ENCODE data around the gene ZNF774. TPM values are rescaled to one million over a fixed set of nuclear protein-coding genes. Genes with fewer than 3 reads are reported as not detected.
"Not testable (repeated sequence)": the region's sequence is repeated elsewhere in the genome, so short reads cannot be mapped to it uniquely, and the experiment has no call there.

ZNF774 gene
- 1 to 10 TPM; 2.5 to 3.6 TPM for total RNA-seq
- 2.0 TPM for polyA plus RNA-seq (2013, experiment 1 of 2)
- 2.5 TPM for polyA plus RNA-seq (2013, experiment 2 of 2)
- long read RNA-seq, experiment 1, partial matches to known transcripts = 0 of 1 reads
- long read RNA-seq, experiment 1, other reads (novel, unspliced or antisense) = 1 of 1 reads
- long read RNA-seq, experiment 2, partial matches to known transcripts = 0 of 6 reads
- long read RNA-seq, experiment 2, other reads (novel, unspliced or antisense) = 1 of 6 reads
- long read RNA-seq, experiment 3, partial matches to known transcripts = 0 of 4 reads
- long read RNA-seq, experiment 3, other reads (novel, unspliced or antisense) = 3 of 4 reads
- long read RNA-seq, experiment 4, partial matches to known transcripts = 0 of 1 reads
- long read RNA-seq, experiment 4, other reads (novel, unspliced or antisense) = 0 of 1 reads

DNA sequence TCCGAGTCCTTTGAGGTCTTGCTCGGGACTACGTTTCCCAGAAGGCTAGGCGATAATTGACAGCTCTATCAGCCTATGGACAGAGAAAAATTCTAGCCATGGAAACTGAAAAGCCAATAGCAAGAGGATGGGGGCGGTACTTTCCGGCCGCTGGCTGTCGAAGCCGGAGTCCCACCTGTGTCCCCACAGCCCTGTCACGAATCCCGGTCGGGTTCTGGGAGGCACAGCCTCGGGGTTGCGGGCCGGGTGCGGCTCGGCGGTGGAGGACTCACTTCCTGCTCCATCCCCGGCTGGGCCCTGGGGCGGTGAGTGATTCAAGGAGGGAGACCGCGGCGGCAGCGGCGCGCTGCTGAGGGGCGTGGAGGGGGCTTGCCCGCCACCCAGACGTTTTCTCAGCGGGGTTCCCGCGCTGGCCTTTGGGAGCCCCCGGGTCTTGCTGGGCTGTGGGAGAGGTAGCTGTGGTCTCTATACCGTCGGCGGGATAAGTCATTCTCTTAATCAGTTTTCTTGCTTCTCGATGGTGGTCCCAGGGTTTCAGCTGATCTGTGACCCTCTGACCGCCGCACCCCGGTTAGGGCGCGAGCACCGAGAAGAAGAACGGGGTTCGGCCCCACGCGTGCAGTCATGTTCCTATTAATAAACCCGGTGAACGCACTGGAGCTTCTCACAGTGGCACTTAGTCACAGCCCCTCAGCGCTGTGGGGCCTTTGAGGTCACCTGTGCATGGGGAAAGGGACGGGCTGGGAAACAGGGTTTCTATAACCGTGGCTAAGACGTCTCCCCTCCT lies at the start of gene ZNF774:
TSS of gene ZNF774 (plus strand) at position 178 of the 787 bp plus-strand sequence. CDS start 2,377 bp downstream, outside the sequence.
- DNase-seq = peak; percentile 97
- H3K27me3 ChIP-seq (ENCODE audit: control insufficient read depth, insufficient read depth, low read length, poor library complexity, severe bottlenecking) = peaks cover 45% of the 10 kb centered on the region
- Mint-ChIP-seq H3K27ac (no peak within 1 kb of the TSS), H3K36me3 (ENCODE audit: low read depth) (no peaks in the 10 kb centered on the region), H3K9me3 (no peaks in the 10 kb centered on the region), H3K27me3 (ENCODE audit: insufficient read depth) (peaks cover 45% of the 10 kb centered on the region), H3K4me1 (no peaks in the 10 kb centered on the region), H3K4me3 (peak within 1 kb of the TSS; percentile 77)
- TF ChIP-seq, protein P1, sequence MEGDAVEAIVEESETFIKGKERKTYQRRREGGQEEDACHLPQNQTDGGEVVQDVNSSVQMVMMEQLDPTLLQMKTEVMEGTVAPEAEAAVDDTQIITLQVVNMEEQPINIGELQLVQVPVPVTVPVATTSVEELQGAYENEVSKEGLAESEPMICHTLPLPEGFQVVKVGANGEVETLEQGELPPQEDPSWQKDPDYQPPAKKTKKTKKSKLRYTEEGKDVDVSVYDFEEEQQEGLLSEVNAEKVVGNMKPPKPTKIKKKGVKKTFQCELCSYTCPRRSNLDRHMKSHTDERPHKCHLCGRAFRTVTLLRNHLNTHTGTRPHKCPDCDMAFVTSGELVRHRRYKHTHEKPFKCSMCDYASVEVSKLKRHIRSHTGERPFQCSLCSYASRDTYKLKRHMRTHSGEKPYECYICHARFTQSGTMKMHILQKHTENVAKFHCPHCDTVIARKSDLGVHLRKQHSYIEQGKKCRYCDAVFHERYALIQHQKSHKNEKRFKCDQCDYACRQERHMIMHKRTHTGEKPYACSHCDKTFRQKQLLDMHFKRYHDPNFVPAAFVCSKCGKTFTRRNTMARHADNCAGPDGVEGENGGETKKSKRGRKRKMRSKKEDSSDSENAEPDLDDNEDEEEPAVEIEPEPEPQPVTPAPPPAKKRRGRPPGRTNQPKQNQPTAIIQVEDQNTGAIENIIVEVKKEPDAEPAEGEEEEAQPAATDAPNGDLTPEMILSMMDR (conservative IDR thresholded peaks at IDR 0.05) = no peak
- peak within 1 kb of the TSS; percentile 91 for H3K4me3 ChIP-seq (ENCODE audit: low read length)
- H3K36me3 ChIP-seq (ENCODE audit: control insufficient read depth, insufficient read depth, low read length) = no peaks in the 10 kb centered on the region
- WGBS, 2 experiments (ENCODE audit: insufficient coverage in 1 of 2, insufficient read length in 1 of 2) = 2 to 5% methylated on average over 22 to 53 of the region's 53 CpGs
- no peak within 1 kb of the TSS for H3K27ac ChIP-seq (ENCODE audit: low read depth, low read length)
- no peaks in the 10 kb centered on the region for H3K4me1 ChIP-seq (ENCODE audit: control insufficient read depth, insufficient read depth, low read length)
- no peaks in the 10 kb centered on the region for H3K9me3 ChIP-seq (ENCODE audit: control insufficient read depth, low read length)
- peak within 1 kb of the TSS; percentile 35 for H3K9ac ChIP-seq (ENCODE audit: extremely low read depth, low read length, poor library complexity, severe bottlenecking)

DNA sequence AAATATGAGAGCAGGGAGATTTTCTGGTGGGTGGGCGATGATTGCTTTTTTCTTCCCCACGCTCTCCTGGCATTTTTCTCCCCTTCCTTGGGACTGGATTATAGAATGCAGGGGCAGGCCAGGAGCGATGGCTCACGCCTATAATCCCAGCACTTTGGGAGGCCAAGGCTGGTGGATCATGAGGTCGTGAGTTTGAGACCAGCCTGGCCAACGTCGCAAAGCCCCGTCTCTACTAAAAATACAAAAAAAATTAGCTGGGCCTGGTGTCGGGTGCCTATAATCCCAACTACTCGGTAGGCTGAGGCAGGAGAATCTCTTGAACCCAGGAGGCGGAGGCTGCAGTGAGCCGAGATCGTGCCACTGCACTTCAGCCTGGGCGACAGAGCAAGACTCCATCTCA lies 46.7 kb upstream of the ZNF774 start:
- not testable (repeated sequence) for DNase-seq; H3K4me1 ChIP-seq (ENCODE audit: control insufficient read depth, insufficient read depth, low read length); H3K36me3 ChIP-seq (ENCODE audit: control insufficient read depth, insufficient read depth, low read length); H3K27me3 ChIP-seq (ENCODE audit: control insufficient read depth, insufficient read depth, low read length, poor library complexity, severe bottlenecking); H3K4me3 Mint-ChIP-seq; H3K36me3 Mint-ChIP-seq (ENCODE audit: low read depth); H3K27ac ChIP-seq (ENCODE audit: low read depth, low read length); H3K4me3 ChIP-seq (ENCODE audit: low read length); H3K27ac Mint-ChIP-seq; H3K9me3 Mint-ChIP-seq; H3K9ac ChIP-seq (ENCODE audit: extremely low read depth, low read length, poor library complexity, severe bottlenecking); H3K4me1 Mint-ChIP-seq; H3K9me3 ChIP-seq (ENCODE audit: control insufficient read depth, low read length); H3K27me3 Mint-ChIP-seq (ENCODE audit: insufficient read depth)
- WGBS, 2 experiments (ENCODE audit: insufficient coverage in 1 of 2, insufficient read length in 1 of 2) = 95 to 97% methylated on average over 7 to 14 of the region's 14 CpGs

GRCh38 chr15:90305932-90306331 lies 46.2 kb upstream of the ZNF774 start:
- Mint-ChIP-seq H3K4me1 (no peaks in the 10 kb centered on the region), H3K27me3 (ENCODE audit: insufficient read depth) (no peaks in the 10 kb centered on the region), H3K9me3 (no peaks in the 10 kb centered on the region), H3K4me3 (no peak overlapping the region), H3K36me3 (ENCODE audit: low read depth) (no peaks in the 10 kb centered on the region), H3K27ac (no peak overlapping the region)
- DNase-seq = no peak
- no peaks in the 10 kb centered on the region for H3K36me3 ChIP-seq (ENCODE audit: control insufficient read depth, insufficient read depth, low read length)
- H3K27ac ChIP-seq (ENCODE audit: low read depth, low read length) = no peak overlapping the region
- H3K9ac ChIP-seq (ENCODE audit: extremely low read depth, low read length, poor library complexity, severe bottlenecking) = no peak overlapping the region
- H3K4me3 ChIP-seq (ENCODE audit: low read length) = no peak overlapping the region
- no peaks in the 10 kb centered on the region for H3K4me1 ChIP-seq (ENCODE audit: control insufficient read depth, insufficient read depth, low read length)
- TF ChIP-seq, protein P1 (conservative IDR thresholded peaks at IDR 0.05) = no peak
- H3K27me3 ChIP-seq (ENCODE audit: control insufficient read depth, insufficient read depth, low read length, poor library complexity, severe bottlenecking) = no peaks in the 10 kb centered on the region
- H3K9me3 ChIP-seq (ENCODE audit: control insufficient read depth, low read length) = no peaks in the 10 kb centered on the region
- WGBS, 2 experiments (ENCODE audit: insufficient coverage in 1 of 2, insufficient read length in 1 of 2) = 94 to 100% methylated on average over 1 to 3 of the region's 3 CpGs
